GM21737 (cell line): ENCODE measurements around the gene TNFAIP3.
"Not testable (repeated sequence)": the region's sequence is repeated elsewhere in the genome, so short reads cannot be mapped to it uniquely, and the experiment has no call there.

Experiments
- ATAC-seq: cut with Tn5 transposase; IDR thresholded peaks from one replicate; pipeline ENCODE4 v1.9.1; 2021; ENCODE audit warnings: mild to moderate bottlenecking, moderate library complexity; ENCODE audit not compliant: unreplicated experiment

TNFAIP3 gene

GRCh38 chr6:137844327-137844726, 22.7 kb upstream of the TNFAIP3 start:
- not testable (repeated sequence) for ATAC-seq

- ATAC-seq: not testable (repeated sequence)
These were observed 22.3 kb upstream of the TNFAIP3 start for GRCh38 chr6:137844773-137845172.

GRCh38 chr6:137845460-137845859, 21.6 kb upstream of the TNFAIP3 start:
- no peak for ATAC-seq

- no peak for ATAC-seq
These were observed 20.8 kb upstream of the TNFAIP3 start for GRCh38 chr6:137846274-137846673.

GRCh38 chr6:137846772-137847313, 20.2 kb upstream of the TNFAIP3 start:
- ATAC-seq: no peak

- ATAC-seq: no peak
These were observed 19.3 kb upstream of the TNFAIP3 start for GRCh38 chr6:137847748-137848147.

- ATAC-seq: no peak
These were observed 18.4 kb upstream of the TNFAIP3 start for GRCh38 chr6:137848672-137849071.

- ATAC-seq: no peak
These were observed 17.7 kb upstream of the TNFAIP3 start for GRCh38 chr6:137849181-137849980.

- no peak for ATAC-seq
These were observed 16.9 kb upstream of the TNFAIP3 start for GRCh38 chr6:137849981-137850714.

GRCh38 chr6:137850816-137851602, 16.1 kb upstream of the TNFAIP3 start:
- no peak for ATAC-seq

- ATAC-seq: no peak
These were observed 15.4 kb upstream of the TNFAIP3 start for GRCh38 chr6:137851669-137852068.

- no peak for ATAC-seq
These were observed 14.7 kb upstream of the TNFAIP3 start for GRCh38 chr6:137852346-137852745.

- ATAC-seq: no peak
These were observed 14.2 kb upstream of the TNFAIP3 start for GRCh38 chr6:137852811-137853210.

- ATAC-seq: no peak
These were observed 13.4 kb upstream of the TNFAIP3 start for GRCh38 chr6:137853569-137854213.

- ATAC-seq: no peak
These were observed 10.7 kb upstream of the TNFAIP3 start for GRCh38 chr6:137856138-137856898.

- ATAC-seq: no peak
These were observed 8.0 kb upstream of the TNFAIP3 start for GRCh38 chr6:137859025-137859424.

- ATAC-seq: no peak
These were observed 6.6 kb upstream of the TNFAIP3 start for GRCh38 chr6:137860394-137861005.

GRCh38 chr6:137861550-137862337, 5.3 kb upstream of the TNFAIP3 start:
- no peak for ATAC-seq
